OCI-LY1 (cell line): ENCODE data around the gene CELF3.

ENCODE experiments used
- H2AFZ ChIP-seq: fragments of 200-600 bp; sonication (generic), shearing (Covaris generic); 2 replicates; pipeline ENCODE4 v1.6.0; 2014; ENCODE audit warnings: antibody characterized with exemption, mild to moderate bottlenecking, low read length
- H3F3A ChIP-seq: fragments of 200-600 bp; sonication (generic), shearing (Covaris generic); 2 replicates; pipeline ENCODE4 v1.6.0; 2014; ENCODE audit warnings: mild to moderate bottlenecking, antibody characterized with exemption, low read length, moderate library complexity; ENCODE audit not compliant: insufficient read depth
- H3K27ac ChIP-seq: fragments of 200-600 bp; sonication (generic); 2 replicates; pipeline ENCODE4 v1.5.1; 2014; ENCODE audit warnings: low read length, mixed run types, mild to moderate bottlenecking, low read depth; ENCODE audit not compliant: poor library complexity, severe bottlenecking
- H3K27me3 ChIP-seq: fragments of 200-600 bp; sonication (generic); 2 replicates; pipeline ENCODE4 v1.6.0; 2014; ENCODE audit warnings: antibody characterized with exemption, mild to moderate bottlenecking, low read length, moderate library complexity; ENCODE audit not compliant: insufficient read depth
- H3K36me3 ChIP-seq: fragments of 200-600 bp; sonication (generic); 2 replicates; pipeline ENCODE4 v1.6.1; 2014; ENCODE audit warnings: mild to moderate bottlenecking, antibody characterized with exemption, low read length, moderate library complexity, mixed read lengths; ENCODE audit not compliant: insufficient read depth
- H3K4me1 ChIP-seq: fragments of 200-600 bp; sonication (generic); 2 replicates; pipeline ENCODE4 v1.5.1; 2014; ENCODE audit warnings: mild to moderate bottlenecking, low read length, moderate library complexity; ENCODE audit not compliant: insufficient read depth, severe bottlenecking
- H3K4me2 ChIP-seq: fragments of 200-600 bp; sonication (generic), shearing (Covaris generic); 2 replicates; pipeline ENCODE4 v1.6.1; 2014; ENCODE audit warnings: low read length
- H3K4me3 ChIP-seq: fragments of 200-600 bp; sonication (generic); 2 replicates; pipeline ENCODE4 v1.5.1; 2014; ENCODE audit warnings: low read length, low read depth, mild to moderate bottlenecking, mixed read lengths; ENCODE audit not compliant: poor library complexity, severe bottlenecking
- H3K79me2 ChIP-seq: fragments of 200-600 bp; shearing (Covaris generic); 2 replicates; pipeline ENCODE4 v1.6.1; 2016; ENCODE audit warnings: mixed run types, low read length, mixed read lengths; ENCODE audit not compliant: insufficient read depth
- H3K9ac ChIP-seq: fragments of 200-600 bp; sonication (generic), shearing (Covaris generic); 2 replicates; pipeline ENCODE4 v1.6.1; 2014; ENCODE audit warnings: mild to moderate bottlenecking, low read length, mixed read lengths
- H3K9me2 ChIP-seq: fragments of 200-600 bp; sonication (generic), shearing (Covaris generic); 2 replicates; pipeline ENCODE4 v1.6.1; 2014; ENCODE audit warnings: low read depth, mild to moderate bottlenecking, low read length, mixed read lengths
- H3K9me3 ChIP-seq: fragments of 200-600 bp; shearing (Covaris generic); 2 replicates; pipeline ENCODE4 v1.6.1; 2014; ENCODE audit warnings: low read length, mixed read lengths
- H4K20me1 ChIP-seq: fragments of 200-600 bp; sonication (generic), shearing (Covaris generic); 2 replicates; pipeline ENCODE4 v1.6.0; 2016; ENCODE audit warnings: mild to moderate bottlenecking, low read length; ENCODE audit not compliant: insufficient read depth
- EZH2 ChIP-seq: fragments of 200-600 bp; sonication (generic), shearing (Covaris generic); IDR thresholded peaks from 2 replicates; pipeline ENCODE4 v1.8.0; 2017; ENCODE audit warnings: borderline replicate concordance, mixed run types, mild to moderate bottlenecking, antibody characterized with exemption, low read length, moderate library complexity, mixed read lengths
- TF ChIP-seq, protein P1 (sequence below): fragments of 200-600 bp; sonication (generic), shearing (Covaris generic); IDR thresholded peaks from 2 replicates; pipeline ENCODE4 v1.5.1; 2017; ENCODE audit warnings: mild to moderate bottlenecking, antibody characterized with exemption, low read length, moderate library complexity, mixed read lengths

The CELF3 gene

DNA sequence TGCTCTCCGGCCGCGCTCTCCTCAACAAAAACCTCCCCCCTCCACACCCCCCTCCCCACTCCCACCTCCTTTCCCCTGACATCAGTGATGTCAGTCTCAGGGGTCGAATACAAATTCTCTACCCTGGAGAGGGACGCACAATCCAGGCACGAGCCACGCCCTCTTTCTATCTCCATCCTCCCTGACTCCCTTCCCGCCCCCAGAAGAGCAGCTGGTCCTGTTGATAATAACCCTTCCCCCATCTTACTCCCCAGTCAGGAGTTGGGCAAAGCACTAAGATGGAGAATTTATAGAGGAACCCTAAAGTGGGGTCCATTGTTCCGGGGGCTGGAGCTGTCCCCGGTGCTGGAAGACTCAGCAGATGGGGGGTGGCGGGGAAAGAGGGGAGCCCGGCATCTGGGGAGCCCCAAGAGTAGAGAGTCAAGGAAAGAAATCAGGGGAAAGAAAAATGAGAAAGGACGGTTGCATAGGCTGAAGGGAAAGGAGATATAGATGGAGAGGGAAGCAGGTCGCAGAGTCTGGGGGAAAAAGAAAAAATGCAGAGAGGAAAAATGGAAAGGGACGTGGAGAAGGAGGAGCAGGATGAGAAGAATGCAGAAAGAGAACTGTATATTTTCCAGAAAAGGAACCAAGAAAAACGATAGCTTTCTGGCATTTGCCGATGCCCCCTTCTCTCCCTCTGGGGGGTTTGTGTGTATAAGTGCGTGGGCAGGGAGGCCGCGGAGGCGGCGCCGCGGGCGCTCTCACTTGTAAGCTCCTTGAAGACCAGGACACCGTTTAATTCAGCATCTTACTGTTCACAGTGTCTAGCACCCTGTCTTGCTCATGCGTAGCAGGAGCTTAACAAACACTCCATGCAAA lies at the start of gene CELF3:
Gene CELF3 (minus strand): TSS at position 33 of the 861 bp plus-strand sequence. CDS start 783 bp downstream, outside the sequence.
- no peaks in the 10 kb centered on the region for H3K36me3 ChIP-seq
- no peaks in the 10 kb centered on the region for H3K9me3 ChIP-seq
- no peak within 1 kb of the TSS for H3K9ac ChIP-seq
- H4K20me1 ChIP-seq, result no peaks in the 10 kb centered on the region
- no peak within 1 kb of the TSS for H2AFZ ChIP-seq
- no peak within 1 kb of the TSS for H3K4me3 ChIP-seq
- no peaks in the 10 kb centered on the region for H3K9me2 ChIP-seq
- H3F3A ChIP-seq, result no peaks in the 10 kb centered on the region
- no peak for TF ChIP-seq EZH2
- TF ChIP-seq, protein P1, sequence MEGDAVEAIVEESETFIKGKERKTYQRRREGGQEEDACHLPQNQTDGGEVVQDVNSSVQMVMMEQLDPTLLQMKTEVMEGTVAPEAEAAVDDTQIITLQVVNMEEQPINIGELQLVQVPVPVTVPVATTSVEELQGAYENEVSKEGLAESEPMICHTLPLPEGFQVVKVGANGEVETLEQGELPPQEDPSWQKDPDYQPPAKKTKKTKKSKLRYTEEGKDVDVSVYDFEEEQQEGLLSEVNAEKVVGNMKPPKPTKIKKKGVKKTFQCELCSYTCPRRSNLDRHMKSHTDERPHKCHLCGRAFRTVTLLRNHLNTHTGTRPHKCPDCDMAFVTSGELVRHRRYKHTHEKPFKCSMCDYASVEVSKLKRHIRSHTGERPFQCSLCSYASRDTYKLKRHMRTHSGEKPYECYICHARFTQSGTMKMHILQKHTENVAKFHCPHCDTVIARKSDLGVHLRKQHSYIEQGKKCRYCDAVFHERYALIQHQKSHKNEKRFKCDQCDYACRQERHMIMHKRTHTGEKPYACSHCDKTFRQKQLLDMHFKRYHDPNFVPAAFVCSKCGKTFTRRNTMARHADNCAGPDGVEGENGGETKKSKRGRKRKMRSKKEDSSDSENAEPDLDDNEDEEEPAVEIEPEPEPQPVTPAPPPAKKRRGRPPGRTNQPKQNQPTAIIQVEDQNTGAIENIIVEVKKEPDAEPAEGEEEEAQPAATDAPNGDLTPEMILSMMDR, result no peak
- peak within 1 kb of the TSS; percentile 30; the same call in 1 of the 2 replicates for H3K4me2 ChIP-seq
- H3K27me3 ChIP-seq, result no peaks in the 10 kb centered on the region; the same call in 1 of the 2 replicates
- peaks cover 5% of the 10 kb centered on the region for H3K4me1 ChIP-seq
- H3K79me2 ChIP-seq, result no peaks in the 10 kb centered on the region
- no peak within 1 kb of the TSS for H3K27ac ChIP-seq

DNA sequence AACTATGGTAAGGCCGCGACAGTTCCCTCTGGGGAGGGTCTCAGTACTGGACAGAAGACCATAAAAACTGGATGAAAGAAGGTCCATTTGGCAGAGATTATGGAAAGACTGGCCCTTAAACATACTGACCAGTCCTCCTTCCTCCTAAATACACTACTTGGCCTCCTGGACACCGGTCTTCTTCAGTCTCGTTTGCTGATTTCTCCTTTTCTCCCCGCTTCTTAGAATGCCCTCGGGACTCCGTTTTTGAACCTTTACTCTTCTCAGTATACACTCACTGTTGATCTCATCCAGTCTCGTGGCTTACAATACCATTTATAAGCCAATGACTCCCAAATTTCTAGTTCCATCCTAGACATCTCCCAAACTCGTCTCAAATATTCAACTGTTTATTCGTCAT lies 47.4 kb upstream of the CELF3 start:
- H2AFZ ChIP-seq, result peak overlapping the region; percentile 43
- no peaks in the 10 kb centered on the region for H3K9me2 ChIP-seq
- peak overlapping the region; percentile 97 for H3K4me3 ChIP-seq
- TF ChIP-seq EZH2, result no peak
- TF ChIP-seq, protein P1, result no peak
- H4K20me1 ChIP-seq, result no peaks in the 10 kb centered on the region
- peaks cover 16% of the 10 kb centered on the region for H3K4me1 ChIP-seq
- no peaks in the 10 kb centered on the region for H3K27me3 ChIP-seq
- H3K4me2 ChIP-seq, result peak overlapping the region; percentile 88
- no peaks in the 10 kb centered on the region for H3K9me3 ChIP-seq
- peak overlapping the region; percentile 94 for H3K9ac ChIP-seq
- H3K36me3 ChIP-seq, result peaks cover 32% of the 10 kb centered on the region
- no peaks in the 10 kb centered on the region for H3K79me2 ChIP-seq
- no peaks in the 10 kb centered on the region for H3F3A ChIP-seq
- H3K27ac ChIP-seq, result peak overlapping the region; percentile 34

DNA sequence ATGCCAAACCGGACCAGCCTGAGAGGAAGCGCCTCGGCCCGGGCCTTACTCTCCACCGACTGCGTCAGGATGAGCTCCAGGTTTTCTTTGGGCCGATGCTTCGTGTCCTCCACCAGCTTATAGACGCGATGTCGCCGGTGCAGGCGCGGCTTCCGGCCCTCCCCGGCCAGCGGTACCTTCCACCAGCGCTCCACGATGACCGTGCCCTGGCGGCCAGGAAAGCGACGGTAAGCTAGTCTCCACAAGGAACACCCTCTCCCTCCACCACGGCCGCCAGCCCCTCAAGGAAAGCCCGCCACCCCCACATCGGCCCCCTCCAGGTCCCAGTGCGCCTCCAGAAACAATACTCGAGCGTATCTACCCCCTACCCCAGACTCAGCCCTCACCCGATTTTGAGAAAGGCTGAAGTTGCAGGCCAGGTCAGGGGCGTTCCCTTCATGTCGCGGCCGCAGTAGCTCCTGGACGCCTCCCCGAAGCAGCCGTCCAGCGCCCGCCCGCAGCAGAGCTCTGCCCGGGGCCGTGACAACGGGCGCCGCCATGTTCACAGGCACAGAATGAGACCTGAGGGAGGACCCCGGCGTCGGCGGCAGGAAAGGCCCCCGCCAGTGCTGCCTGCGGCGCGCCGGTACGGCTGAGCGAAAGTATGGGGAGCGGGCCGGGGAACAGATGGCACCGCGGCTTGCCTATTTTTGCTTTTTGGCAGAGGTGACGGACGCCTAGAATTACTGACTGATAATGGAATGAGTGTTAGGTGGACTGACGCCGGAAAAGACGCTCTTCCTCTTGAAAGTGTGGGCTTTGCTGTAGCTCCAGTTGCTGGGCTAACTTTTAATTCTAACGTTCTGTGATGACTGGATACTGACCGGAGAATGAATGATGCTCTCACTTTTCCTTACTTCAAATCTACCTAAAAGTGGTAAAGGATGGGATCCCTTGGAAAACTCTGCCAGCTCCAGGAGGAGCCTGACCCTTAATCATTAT lies 46.6 kb upstream of the CELF3 start, which contains the start of gene MRPL9:
Gene MRPL9 (minus strand): TSS at position 556 of the 981 bp plus-strand sequence. CDS start 17 bp downstream, at position 539.
- Histone ChIP-seq H3K27ac (peak within 1 kb of the TSS; percentile 34), H3K9me2 (no peaks in the 10 kb centered on the region), H3F3A (no peaks in the 10 kb centered on the region), H3K9me3 (no peaks in the 10 kb centered on the region), H3K9ac (peak within 1 kb of the TSS; percentile 94), H3K4me2 (peak within 1 kb of the TSS; percentile 88), H3K4me1 (peaks cover 16% of the 10 kb centered on the region), H3K79me2 (no peaks in the 10 kb centered on the region), H3K27me3 (no peaks in the 10 kb centered on the region), H3K36me3 (peaks cover 39% of the 10 kb centered on the region), H2AFZ (peak within 1 kb of the TSS; percentile 57), H3K4me3 (peak within 1 kb of the TSS; percentile 97), H4K20me1 (no peaks in the 10 kb centered on the region)
- TF ChIP-seq EZH2, result no peak
- TF ChIP-seq, protein P1, result no peak
